K562 (cell line): ENCODE data around the gene CLIC1. TPM values are rescaled to one million over a fixed set of nuclear protein-coding genes. Genes with fewer than 3 reads are reported as not detected.
A peak's percentile ranks its signal among the peaks of the same experiment; 100 is the strongest.

Experiments
- BRD4 ChIP-seq: fragments of 200-600 bp; sonication (generic); IDR thresholded peaks from 2 replicates; pipeline ENCODE4 v1.6.1; 2017; ENCODE audit warnings: inconsistent platforms
- CREB1 ChIP-seq, 2 experiments: sonication (generic) in 1 of 2; formaldehyde crosslinking in 1 of 2; IDR thresholded peaks; 2 replicates each; pipeline versions ENCODE4 v1.6.1 to v1.8.0; 2012 to 2022; ENCODE audit warnings: inconsistent platforms in 1 of 2, mild to moderate bottlenecking in 1 of 2, missing genetic modification reagents in 1 of 2, moderate library complexity in 1 of 2
- GATAD2A ChIP-seq: fragments of 450-650 bp; IDR thresholded peaks from 2 replicates; pipeline ENCODE4 v1.6.1; 2017
- KLF10 ChIP-seq: fragments of 250-450 bp; sonication (Bioruptor Pico); IDR thresholded peaks from 2 replicates; pipeline ENCODE4 v1.6.1; 2021; ENCODE audit warnings: matching md5 sums
- NFIX ChIP-seq: fragments of 250-450 bp; sonication (Bioruptor Pico); IDR thresholded peaks from 2 replicates; pipeline ENCODE4 v1.4.0; 2020; ENCODE audit warnings: low read depth, mild to moderate bottlenecking, moderate library complexity
- NR2C2 ChIP-seq, 2 experiments: fragments of 200-800 bp in 1 of 2; sonication (Bioruptor generic) in 1 of 2; sonication (generic) in 1 of 2; formaldehyde crosslinking in 1 of 2; IDR thresholded peaks; 2 replicates each; pipeline versions ENCODE4 v1.6.1 to v1.8.0; 2016 to 2022; ENCODE audit warnings: mild to moderate bottlenecking in 1 of 2, missing compliant biosample characterization in 1 of 2, missing genetic modification characterization in 1 of 2, missing genetic modification reagents in 1 of 2
- SP1 ChIP-seq: sonication (generic); formaldehyde crosslinking; IDR thresholded peaks from 2 replicates; pipeline ENCODE4 v1.8.1; 2022; ENCODE audit warnings: mild to moderate bottlenecking, missing genetic modification reagents
- ZNF197 ChIP-seq: fragments of 200-800 bp; sonication (Bioruptor generic); IDR thresholded peaks from 2 replicates; pipeline ENCODE4 v1.6.1; 2016; ENCODE audit warnings: low read depth, missing genetic modification characterization, missing compliant biosample characterization
- ZNF212 ChIP-seq: fragments of 450-650 bp; formaldehyde crosslinking; IDR thresholded peaks from 2 replicates; pipeline ENCODE4 v1.4.0; 2020; ENCODE audit warnings: mild to moderate bottlenecking
- ZNF253 ChIP-seq: fragments of 250-450 bp; sonication (Bioruptor Pico); conservative IDR thresholded peaks from 2 replicates; pipeline ENCODE4 v1.6.1; 2021; ENCODE audit warnings: mild to moderate bottlenecking
- ZNF347 ChIP-seq: fragments of 450-650 bp; formaldehyde crosslinking; IDR thresholded peaks from 2 replicates; pipeline ENCODE4 v1.4.0; 2020; ENCODE audit warnings: low read depth, mild to moderate bottlenecking, moderate library complexity
- polyA plus RNA-seq, 8 experiments: library from polyadenylated mRNA; depleted of rRNA in 4 of 8; stranded (reverse) in 5 of 8; unstranded in 3 of 8; fragments of >200 nt; fragmentation: Nextera tagmentation in 2 of 8; fragmentation: Illumina TruSeq in 1 of 8; extraction: Ambion mirVana in 2 of 8; extraction: Trizol in 1 of 8; gene quantifications; 2 replicates each; pipeline versions ENCODE4 v1.2.1 to v1.2.3, GENCODE V29; 2011 to 2014; ENCODE audit warnings: inconsistent platforms in 1 of 8, missing spikeins in 1 of 8
- total RNA-seq, 7 experiments: library from RNA; depleted of rRNA in 6 of 7; stranded (reverse); fragments of >200 nt in 6 of 7; fragmentation: Illumina TruSeq in 2 of 7; extraction: Trizol in 2 of 7; gene quantifications; 2 replicates each; pipeline versions ENCODE4 v1.2.1 to v1.2.3, GENCODE V29; 2011 to 2021; ENCODE audit warnings: low replicate concordance in 1 of 7
- TF ChIP-seq, protein P1 (sequence below): fragments of 450-650 bp; IDR thresholded peaks from 2 replicates; pipeline ENCODE4 v1.6.1; 2016; ENCODE audit warnings: mild to moderate bottlenecking, moderate library complexity
- TF ChIP-seq, protein P2 (sequence below): fragments of 250-450 bp; sonication (Bioruptor Pico); IDR thresholded peaks from 2 replicates; pipeline ENCODE4 v1.5.0; 2022; ENCODE audit warnings: mild to moderate bottlenecking

CLIC1 gene
- total and polyA plus RNA-seq, 9 of the 15 experiments (the other 6 are each of a cell fraction or from before 2014, with no cell fraction given) = 1,267 to 2,419 (median 1,808) TPM

DNA sequence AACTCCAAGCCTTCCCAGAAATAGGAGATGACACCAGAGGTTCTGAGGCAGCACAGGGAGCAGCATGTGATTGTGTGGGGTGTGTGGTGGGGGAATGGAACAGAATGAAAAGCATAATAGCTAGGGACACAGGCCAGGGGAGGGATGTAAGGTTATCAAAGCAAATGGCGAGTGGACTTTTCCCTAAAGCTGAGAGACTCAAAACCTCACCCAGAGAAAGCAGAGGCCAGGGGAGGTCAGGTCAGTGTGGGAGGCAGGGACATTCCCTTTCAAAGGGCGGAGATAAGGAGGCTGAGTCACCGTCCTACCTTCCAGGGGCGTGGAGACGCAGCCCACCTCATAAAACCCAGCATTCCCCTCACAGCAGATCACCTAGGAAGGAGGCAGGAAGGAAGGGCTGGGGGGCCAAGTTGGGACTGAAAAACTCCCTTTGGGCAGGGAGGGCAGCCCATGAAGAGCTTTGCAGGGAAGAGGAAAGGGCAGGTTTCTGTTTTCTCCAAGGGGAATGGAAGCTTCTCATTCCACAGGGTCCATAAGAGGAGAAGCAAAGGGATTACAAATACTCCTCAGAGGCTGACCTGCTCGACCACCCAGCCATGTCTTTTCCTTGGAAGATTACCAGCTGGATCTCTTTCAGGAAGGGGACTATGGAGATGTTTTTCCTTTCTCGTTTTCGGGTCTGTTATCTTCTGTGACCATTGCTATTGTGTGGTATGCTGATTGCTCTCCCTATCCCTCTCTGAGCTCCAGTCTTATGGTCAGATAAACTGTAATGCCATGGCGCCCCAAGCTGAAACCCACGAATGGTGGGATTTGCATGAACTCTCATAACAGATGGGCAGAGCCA lies 45.9 kb downstream of the CLIC1 start (continued):
- TF ChIP-seq, protein P1, sequence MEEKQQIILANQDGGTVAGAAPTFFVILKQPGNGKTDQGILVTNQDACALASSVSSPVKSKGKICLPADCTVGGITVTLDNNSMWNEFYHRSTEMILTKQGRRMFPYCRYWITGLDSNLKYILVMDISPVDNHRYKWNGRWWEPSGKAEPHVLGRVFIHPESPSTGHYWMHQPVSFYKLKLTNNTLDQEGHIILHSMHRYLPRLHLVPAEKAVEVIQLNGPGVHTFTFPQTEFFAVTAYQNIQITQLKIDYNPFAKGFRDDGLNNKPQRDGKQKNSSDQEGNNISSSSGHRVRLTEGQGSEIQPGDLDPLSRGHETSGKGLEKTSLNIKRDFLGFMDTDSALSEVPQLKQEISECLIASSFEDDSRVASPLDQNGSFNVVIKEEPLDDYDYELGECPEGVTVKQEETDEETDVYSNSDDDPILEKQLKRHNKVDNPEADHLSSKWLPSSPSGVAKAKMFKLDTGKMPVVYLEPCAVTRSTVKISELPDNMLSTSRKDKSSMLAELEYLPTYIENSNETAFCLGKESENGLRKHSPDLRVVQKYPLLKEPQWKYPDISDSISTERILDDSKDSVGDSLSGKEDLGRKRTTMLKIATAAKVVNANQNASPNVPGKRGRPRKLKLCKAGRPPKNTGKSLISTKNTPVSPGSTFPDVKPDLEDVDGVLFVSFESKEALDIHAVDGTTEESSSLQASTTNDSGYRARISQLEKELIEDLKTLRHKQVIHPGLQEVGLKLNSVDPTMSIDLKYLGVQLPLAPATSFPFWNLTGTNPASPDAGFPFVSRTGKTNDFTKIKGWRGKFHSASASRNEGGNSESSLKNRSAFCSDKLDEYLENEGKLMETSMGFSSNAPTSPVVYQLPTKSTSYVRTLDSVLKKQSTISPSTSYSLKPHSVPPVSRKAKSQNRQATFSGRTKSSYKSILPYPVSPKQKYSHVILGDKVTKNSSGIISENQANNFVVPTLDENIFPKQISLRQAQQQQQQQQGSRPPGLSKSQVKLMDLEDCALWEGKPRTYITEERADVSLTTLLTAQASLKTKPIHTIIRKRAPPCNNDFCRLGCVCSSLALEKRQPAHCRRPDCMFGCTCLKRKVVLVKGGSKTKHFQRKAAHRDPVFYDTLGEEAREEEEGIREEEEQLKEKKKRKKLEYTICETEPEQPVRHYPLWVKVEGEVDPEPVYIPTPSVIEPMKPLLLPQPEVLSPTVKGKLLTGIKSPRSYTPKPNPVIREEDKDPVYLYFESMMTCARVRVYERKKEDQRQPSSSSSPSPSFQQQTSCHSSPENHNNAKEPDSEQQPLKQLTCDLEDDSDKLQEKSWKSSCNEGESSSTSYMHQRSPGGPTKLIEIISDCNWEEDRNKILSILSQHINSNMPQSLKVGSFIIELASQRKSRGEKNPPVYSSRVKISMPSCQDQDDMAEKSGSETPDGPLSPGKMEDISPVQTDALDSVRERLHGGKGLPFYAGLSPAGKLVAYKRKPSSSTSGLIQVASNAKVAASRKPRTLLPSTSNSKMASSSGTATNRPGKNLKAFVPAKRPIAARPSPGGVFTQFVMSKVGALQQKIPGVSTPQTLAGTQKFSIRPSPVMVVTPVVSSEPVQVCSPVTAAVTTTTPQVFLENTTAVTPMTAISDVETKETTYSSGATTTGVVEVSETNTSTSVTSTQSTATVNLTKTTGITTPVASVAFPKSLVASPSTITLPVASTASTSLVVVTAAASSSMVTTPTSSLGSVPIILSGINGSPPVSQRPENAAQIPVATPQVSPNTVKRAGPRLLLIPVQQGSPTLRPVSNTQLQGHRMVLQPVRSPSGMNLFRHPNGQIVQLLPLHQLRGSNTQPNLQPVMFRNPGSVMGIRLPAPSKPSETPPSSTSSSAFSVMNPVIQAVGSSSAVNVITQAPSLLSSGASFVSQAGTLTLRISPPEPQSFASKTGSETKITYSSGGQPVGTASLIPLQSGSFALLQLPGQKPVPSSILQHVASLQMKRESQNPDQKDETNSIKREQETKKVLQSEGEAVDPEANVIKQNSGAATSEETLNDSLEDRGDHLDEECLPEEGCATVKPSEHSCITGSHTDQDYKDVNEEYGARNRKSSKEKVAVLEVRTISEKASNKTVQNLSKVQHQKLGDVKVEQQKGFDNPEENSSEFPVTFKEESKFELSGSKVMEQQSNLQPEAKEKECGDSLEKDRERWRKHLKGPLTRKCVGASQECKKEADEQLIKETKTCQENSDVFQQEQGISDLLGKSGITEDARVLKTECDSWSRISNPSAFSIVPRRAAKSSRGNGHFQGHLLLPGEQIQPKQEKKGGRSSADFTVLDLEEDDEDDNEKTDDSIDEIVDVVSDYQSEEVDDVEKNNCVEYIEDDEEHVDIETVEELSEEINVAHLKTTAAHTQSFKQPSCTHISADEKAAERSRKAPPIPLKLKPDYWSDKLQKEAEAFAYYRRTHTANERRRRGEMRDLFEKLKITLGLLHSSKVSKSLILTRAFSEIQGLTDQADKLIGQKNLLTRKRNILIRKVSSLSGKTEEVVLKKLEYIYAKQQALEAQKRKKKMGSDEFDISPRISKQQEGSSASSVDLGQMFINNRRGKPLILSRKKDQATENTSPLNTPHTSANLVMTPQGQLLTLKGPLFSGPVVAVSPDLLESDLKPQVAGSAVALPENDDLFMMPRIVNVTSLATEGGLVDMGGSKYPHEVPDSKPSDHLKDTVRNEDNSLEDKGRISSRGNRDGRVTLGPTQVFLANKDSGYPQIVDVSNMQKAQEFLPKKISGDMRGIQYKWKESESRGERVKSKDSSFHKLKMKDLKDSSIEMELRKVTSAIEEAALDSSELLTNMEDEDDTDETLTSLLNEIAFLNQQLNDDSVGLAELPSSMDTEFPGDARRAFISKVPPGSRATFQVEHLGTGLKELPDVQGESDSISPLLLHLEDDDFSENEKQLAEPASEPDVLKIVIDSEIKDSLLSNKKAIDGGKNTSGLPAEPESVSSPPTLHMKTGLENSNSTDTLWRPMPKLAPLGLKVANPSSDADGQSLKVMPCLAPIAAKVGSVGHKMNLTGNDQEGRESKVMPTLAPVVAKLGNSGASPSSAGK = no peak
- TF ChIP-seq SP1 = no peak; the same call in 1 of the 2 replicates
- TF ChIP-seq, protein P2, sequence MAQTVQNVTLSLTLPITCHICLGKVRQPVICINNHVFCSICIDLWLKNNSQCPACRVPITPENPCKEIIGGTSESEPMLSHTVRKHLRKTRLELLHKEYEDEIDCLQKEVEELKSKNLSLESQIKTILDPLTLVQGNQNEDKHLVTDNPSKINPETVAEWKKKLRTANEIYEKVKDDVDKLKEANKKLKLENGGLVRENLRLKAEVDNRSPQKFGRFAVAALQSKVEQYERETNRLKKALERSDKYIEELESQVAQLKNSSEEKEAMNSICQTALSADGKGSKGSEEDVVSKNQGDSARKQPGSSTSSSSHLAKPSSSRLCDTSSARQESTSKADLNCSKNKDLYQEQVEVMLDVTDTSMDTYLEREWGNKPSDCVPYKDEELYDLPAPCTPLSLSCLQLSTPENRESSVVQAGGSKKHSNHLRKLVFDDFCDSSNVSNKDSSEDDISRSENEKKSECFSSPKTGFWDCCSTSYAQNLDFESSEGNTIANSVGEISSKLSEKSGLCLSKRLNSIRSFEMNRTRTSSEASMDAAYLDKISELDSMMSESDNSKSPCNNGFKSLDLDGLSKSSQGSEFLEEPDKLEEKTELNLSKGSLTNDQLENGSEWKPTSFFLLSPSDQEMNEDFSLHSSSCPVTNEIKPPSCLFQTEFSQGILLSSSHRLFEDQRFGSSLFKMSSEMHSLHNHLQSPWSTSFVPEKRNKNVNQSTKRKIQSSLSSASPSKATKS (CRISPR knock-in tag) = no peak
- TF ChIP-seq BRD4 = no peak
- 0 out of 2 replicates have a peak, but pooled peaks have one; percentile 53 for TF ChIP-seq KLF10 (CRISPR knock-in tag)
- 0 out of 2 replicates have a peak, but pooled peaks have one; percentile 56 for TF ChIP-seq ZNF253 (CRISPR knock-in tag)
- TF ChIP-seq ZNF347 (CRISPR knock-in tag) = no peak
- peak; percentile 99 for TF ChIP-seq GATAD2A
- 0 out of 2 replicates have a peak, but pooled peaks have one; percentile 30 for TF ChIP-seq CREB1 (IDR thresholded peaks at IDR 0.05)
- TF ChIP-seq CREB1 (CRISPR knock-in tag; IDR thresholded peaks at IDR 0.05) = 0 out of 2 replicates have a peak, but pooled peaks have one; percentile 42
- no peak for TF ChIP-seq NFIX (CRISPR knock-in tag)
- TF ChIP-seq ZNF212 (CRISPR knock-in tag) = no peak; the same call in 1 of the 2 replicates
- TF ChIP-seq NR2C2 (CRISPR knock-in tag; IDR thresholded peaks at IDR 0.05) = no peak
- TF ChIP-seq NR2C2 (tag; IDR thresholded peaks at IDR 0.05) = peak; percentile 84
- TF ChIP-seq ZNF197 = 0 out of 2 replicates have a peak, but pooled peaks have one; percentile 1
